HepG2 (cell line): ENCODE results near the gene ELP2. TPM values are rescaled to one million over a fixed set of nuclear protein-coding genes. Genes with fewer than 3 reads are reported as not detected.

Source experiments
- ATAC-seq: fragments of 200-7000 bp; cut with Tn5 transposase; 3 replicates; pipeline ENCODE4 v1.9.1; 2020; ENCODE audit warnings: mild to moderate bottlenecking, moderate library complexity
- BruUV-seq: library from RNA; stranded (reverse); fragments of 400-500 nt; replicated peaks from 2 replicates; lab custom pipeline; 2021; lab: Mats Ljungman, UMichigan
- CTCF ChIA-PET: fragments of 300-600 bp; formaldehyde crosslinking; extraction: SDS; loops from one replicate; lab custom pipeline; 2021; ENCODE audit warnings: low total read pairs, inconsistent platforms, low intra/inter-chr PET ratio; lab: Yijun Ruan, JAX
- POLR2A ChIA-PET: fragments of 350-600 bp; sonication (Branson Sonifier 250); formaldehyde crosslinking; loops from one replicate; lab custom pipeline; 2020; ENCODE audit warnings: antibody characterized with exemption, inconsistent platforms; lab: Yijun Ruan, JAX
- DNase-seq: peaks from one replicate; pipeline ENCODE4 v3.0.0-alpha.2; 2015; ENCODE audit warnings: low spot score
- FAIRE-seq: peaks from 3 replicates; lab custom pipeline; 2011; peaks lifted over from hg19 to GRCh38; lab: Jason Lieb, UNC
- H2AFZ ChIP-seq: one replicate; pipeline ENCODE4 v1.6.1; 2011; ENCODE audit warnings: low read length, inconsistent platforms
- H3K27ac ChIP-seq: fragments of 300-600 bp; 3 replicates; pipeline ENCODE4 v1.8.0; 2011; ENCODE audit warnings: mixed run types, mild to moderate bottlenecking, mixed read lengths, low read length, inconsistent platforms; ENCODE audit not compliant: insufficient read depth; ENCODE audit errors: extremely low read length
- H3K27me3 ChIP-seq, 2 experiments: fragments of 200-600 bp in 1 of 2; 2 replicates in 1 of 2; 3 replicates in 1 of 2; pipeline versions ENCODE4 v1.6.0 to v1.8.0; 2011; ENCODE audit warnings: low read length in 2 of 2, mild to moderate bottlenecking in 2 of 2, moderate library complexity in 2 of 2, inconsistent platforms in 1 of 2; ENCODE audit not compliant: insufficient read depth in 2 of 2, control insufficient read depth in 1 of 2
- H3K36me3 ChIP-seq, 2 experiments: fragments of 200-600 bp in 1 of 2; replicated peaks in 1 of 2; 2 replicates in 1 of 2; 3 replicates in 1 of 2; pipeline versions ENCODE4 v1.5.1 to v1.8.0; 2011; ENCODE audit warnings: low read length in 2 of 2, inconsistent platforms in 1 of 2; ENCODE audit not compliant: insufficient read depth in 2 of 2, control insufficient read depth in 1 of 2
- H3K4me1 ChIP-seq: 2 replicates; pipeline ENCODE4 v1.5.1; 2012; ENCODE audit warnings: low read length, inconsistent platforms; ENCODE audit not compliant: insufficient read depth
- H3K4me2 ChIP-seq: 2 replicates; pipeline ENCODE4 v1.6.0; 2011; ENCODE audit warnings: low read depth, low read length, inconsistent platforms
- H3K4me3 ChIP-seq, 3 experiments: fragments of 200-600 bp in 1 of 3; sonication (generic), shearing (Covaris generic) in 1 of 3; replicated peaks in 1 of 3; 2 replicates each; pipeline ENCODE4 v1.5.1; 2011 to 2016; ENCODE audit warnings: low read length in 3 of 3, inconsistent platforms in 2 of 3, low read depth in 2 of 3, mild to moderate bottlenecking in 2 of 3, control low read depth in 1 of 3, mixed read lengths in 1 of 3; ENCODE audit not compliant: insufficient read depth in 1 of 3
- H3K79me2 ChIP-seq: one replicate; pipeline ENCODE4 v1.6.1; 2011; ENCODE audit warnings: low read length, inconsistent platforms; ENCODE audit not compliant: insufficient read depth
- H3K9ac ChIP-seq: 2 replicates; pipeline ENCODE4 v1.6.0; 2011; ENCODE audit warnings: mild to moderate bottlenecking, low read depth, low read length, inconsistent platforms; ENCODE audit not compliant: insufficient read depth
- H3K9me3 ChIP-seq: 2 replicates; pipeline ENCODE4 v1.5.1; 2012; ENCODE audit warnings: mild to moderate bottlenecking, low read length
- H4K20me1 ChIP-seq: 2 replicates; pipeline ENCODE4 v1.6.0; 2011; ENCODE audit warnings: inconsistent platforms, mild to moderate bottlenecking, low read length, moderate library complexity; ENCODE audit not compliant: insufficient read depth
- CEBPG ChIP-seq: IDR thresholded peaks from 2 replicates; pipeline ENCODE4 v1.6.1; 2016
- HNF4A ChIP-seq: sonication (generic); formaldehyde crosslinking; IDR thresholded peaks from 2 replicates; pipeline ENCODE4 v1.4.0; 2020; ENCODE audit warnings: missing genetic modification reagents
- KAT8 ChIP-seq: IDR thresholded peaks from 2 replicates; pipeline ENCODE4 v1.6.1; 2016; ENCODE audit warnings: missing genetic modification reagents, missing compliant biosample characterization
- LCORL ChIP-seq, 2 experiments: fragments of 450-650 bp in 1 of 2; sonication (generic) in 1 of 2; formaldehyde crosslinking in 1 of 2; IDR thresholded peaks; 2 replicates each; pipeline versions ENCODE4 v1.5.0 to v1.6.1; 2017 to 2020; ENCODE audit warnings: antibody characterized with exemption in 1 of 2, missing genetic modification reagents in 1 of 2
- NR1H2 ChIP-seq: sonication (generic); formaldehyde crosslinking; IDR thresholded peaks from 2 replicates; pipeline ENCODE4 v1.8.1; 2022; ENCODE audit warnings: low read depth, missing genetic modification reagents, borderline replicate concordance
- RBFOX2 ChIP-seq: fragments of 200-400 bp; formaldehyde crosslinking; IDR thresholded peaks from 2 replicates; pipeline ENCODE4 v1.6.1; 2017; ENCODE audit warnings: low read depth, mild to moderate bottlenecking, low read length
- ZNF326 ChIP-seq: sonication (generic); formaldehyde crosslinking; IDR thresholded peaks from 2 replicates; pipeline ENCODE4 v1.4.0; 2020; ENCODE audit warnings: missing genetic modification reagents, borderline replicate concordance
- ZNF33A ChIP-seq: sonication (generic); formaldehyde crosslinking; IDR thresholded peaks from 2 replicates; pipeline ENCODE4 v1.5.1; 2020; ENCODE audit warnings: missing genetic modification reagents, mild to moderate bottlenecking, moderate library complexity, borderline replicate concordance
- ZNF891 ChIP-seq: sonication (generic); formaldehyde crosslinking; IDR thresholded peaks from 2 replicates; pipeline ENCODE4 v1.5.0; 2020; ENCODE audit warnings: mild to moderate bottlenecking, missing genetic modification reagents
- WGBS: methylation state at CpG from one replicate; pipeline ENCODE4 v1.1.6; 2017; ENCODE audit warnings: low lambda C conversion rate; 5-methylcytosine and 5-hydroxymethylcytosine counted together
- in situ Hi-C: cut with HindIII; loops from 2 replicates; pipeline ENCODE4 v1.10.0; 2017; ENCODE audit warnings: low pct_unique_long_range_greater_than_20kb; ENCODE audit not compliant: extremely low pct_ligation_motif_present
- intact Hi-C: fragments of 100-400 bp; cut with micrococcal nuclease; formaldehyde crosslinking; loops from one replicate; pipeline ENCODE4 v1.10.0; 2022; ENCODE audit not compliant: unreplicated experiment
- polyA plus RNA-seq, 8 experiments: library from polyadenylated mRNA; depleted of rRNA in 3 of 8; stranded (reverse) in 7 of 8; unstranded in 1 of 8; fragments of >200 nt; fragmentation: Illumina TruSeq in 4 of 8; extraction: Trizol in 4 of 8; gene quantifications; 2 replicates each; pipeline versions ENCODE4 v1.2.1 to v1.2.3, GENCODE V29; 2011 to 2016; ENCODE audit warnings: low read depth in 4 of 8, missing spikeins in 1 of 8, mixed read lengths in 1 of 8; ENCODE audit not compliant: insufficient read depth in 1 of 8
- total RNA-seq, 5 experiments: library from RNA; depleted of rRNA; stranded (reverse); fragments of >200 nt; fragmentation: Illumina TruSeq; extraction: Trizol; gene quantifications; 2 replicates each; pipeline ENCODE4 v1.2.3, GENCODE V29; 2016; ENCODE audit warnings: low read depth in 1 of 5
- TF ChIP-seq, protein P1 (sequence below): sonication (generic); formaldehyde crosslinking; IDR thresholded peaks from 2 replicates; pipeline ENCODE4 v1.4.0; 2020; ENCODE audit warnings: missing genetic modification reagents, borderline replicate concordance
- TF ChIP-seq, protein P2 (sequence below): IDR thresholded peaks from 2 replicates; pipeline ENCODE4 v1.6.1; 2016; ENCODE audit warnings: low read depth, borderline replicate concordance

The ELP2 gene
- total and polyA plus RNA-seq, 2 of the 13 experiments (the other 11 are each of a cell fraction or from before 2014, with no cell fraction given) = 98.7 to 100 TPM

GRCh38 chr18:36189486-36189885 lies 59.8 kb downstream of the ELP2 start (continued):
- TF ChIP-seq, protein P1, sequence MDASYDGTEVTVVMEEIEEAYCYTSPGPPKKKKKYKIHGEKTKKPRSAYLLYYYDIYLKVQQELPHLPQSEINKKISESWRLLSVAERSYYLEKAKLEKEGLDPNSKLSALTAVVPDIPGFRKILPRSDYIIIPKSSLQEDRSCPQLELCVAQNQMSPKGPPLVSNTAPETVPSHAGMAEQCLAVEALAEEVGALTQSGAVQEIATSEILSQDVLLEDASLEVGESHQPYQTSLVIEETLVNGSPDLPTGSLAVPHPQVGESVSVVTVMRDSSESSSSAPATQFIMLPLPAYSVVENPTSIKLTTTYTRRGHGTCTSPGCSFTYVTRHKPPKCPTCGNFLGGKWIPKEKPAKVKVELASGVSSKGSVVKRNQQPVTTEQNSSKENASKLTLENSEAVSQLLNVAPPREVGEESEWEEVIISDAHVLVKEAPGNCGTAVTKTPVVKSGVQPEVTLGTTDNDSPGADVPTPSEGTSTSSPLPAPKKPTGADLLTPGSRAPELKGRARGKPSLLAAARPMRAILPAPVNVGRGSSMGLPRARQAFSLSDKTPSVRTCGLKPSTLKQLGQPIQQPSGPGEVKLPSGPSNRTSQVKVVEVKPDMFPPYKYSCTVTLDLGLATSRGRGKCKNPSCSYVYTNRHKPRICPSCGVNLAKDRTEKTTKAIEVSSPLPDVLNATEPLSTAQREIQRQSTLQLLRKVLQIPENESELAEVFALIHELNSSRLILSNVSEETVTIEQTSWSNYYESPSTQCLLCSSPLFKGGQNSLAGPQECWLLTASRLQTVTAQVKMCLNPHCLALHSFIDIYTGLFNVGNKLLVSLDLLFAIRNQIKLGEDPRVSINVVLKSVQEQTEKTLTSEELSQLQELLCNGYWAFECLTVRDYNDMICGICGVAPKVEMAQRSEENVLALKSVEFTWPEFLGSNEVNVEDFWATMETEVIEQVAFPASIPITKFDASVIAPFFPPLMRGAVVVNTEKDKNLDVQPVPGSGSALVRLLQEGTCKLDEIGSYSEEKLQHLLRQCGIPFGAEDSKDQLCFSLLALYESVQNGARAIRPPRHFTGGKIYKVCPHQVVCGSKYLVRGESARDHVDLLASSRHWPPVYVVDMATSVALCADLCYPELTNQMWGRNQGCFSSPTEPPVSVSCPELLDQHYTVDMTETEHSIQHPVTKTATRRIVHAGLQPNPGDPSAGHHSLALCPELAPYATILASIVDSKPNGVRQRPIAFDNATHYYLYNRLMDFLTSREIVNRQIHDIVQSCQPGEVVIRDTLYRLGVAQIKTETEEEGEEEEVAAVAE (CRISPR knock-in tag) = no peak
- no peak for TF ChIP-seq HNF4A (CRISPR knock-in tag)
- no peak for TF ChIP-seq RBFOX2
- TF ChIP-seq ZNF326 (CRISPR knock-in tag) = no peak
- no peak for TF ChIP-seq LCORL (IDR thresholded peaks at IDR 0.05)
- no peak for TF ChIP-seq LCORL (CRISPR knock-in tag; IDR thresholded peaks at IDR 0.05)
- TF ChIP-seq ZNF33A = no peak
- no peak for TF ChIP-seq ZNF891

- no peak for FAIRE-seq
- ChIA-PET POLR2A (interaction anchor here (6.5 to 7.4 kb wide), 2 partner anchors 16 to 61 kb away, joined by 42 to 103 read pairs; partner anchors contain the start of genes ELP2 and SLC39A6), CTCF (no interaction called here)
- Histone ChIP-seq H2AFZ (no peak overlapping the region), H3K9me3 (no peaks in the 10 kb centered on the region), H3K79me2 (peaks cover 36% of the 10 kb centered on the region), H3K36me3 (peaks cover 4 to 15% of the 10 kb centered on the region in 2 experiments; a peak in 2 of 5 replicates), H3K4me2 (no peak overlapping the region), H3K4me3 (no peak overlapping the region), H3K9ac (no peak overlapping the region), H3K27ac (no peak overlapping the region), H4K20me1 (no peaks in the 10 kb centered on the region), H3K4me1 (peaks cover 32% of the 10 kb centered on the region), H3K27me3 (no peaks in the 10 kb centered on the region; a peak in 1 of 5 replicates)
- DNase-seq = no peak
- in situ Hi-C loops (no loop called here), intact Hi-C loops (no loop called here)
- WGBS = 93% methylated on average over 3 of the region's 3 CpGs
- ATAC-seq = no peak
- TF ChIP-seq KAT8 (CRISPR knock-in tag) (no peak), CEBPG (CRISPR knock-in tag) (no peak), NR1H2 (no peak)
- TF ChIP-seq, protein P2, sequence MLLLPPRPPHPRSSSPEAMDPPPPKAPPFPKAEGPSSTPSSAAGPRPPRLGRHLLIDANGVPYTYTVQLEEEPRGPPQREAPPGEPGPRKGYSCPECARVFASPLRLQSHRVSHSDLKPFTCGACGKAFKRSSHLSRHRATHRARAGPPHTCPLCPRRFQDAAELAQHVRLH (CRISPR knock-in tag) = no peak
- no TSS peak for BruUV-seq
These were observed 61.6 kb downstream of the ELP2 start for GRCh38 chr18:36191286-36191685.
